GM12878 (cell line): ENCODE results near the gene DIAPH2.

Experiments
- BACH1 ChIP-seq: fragments of 450-650 bp; IDR thresholded peaks from 2 replicates; pipeline ENCODE4 v1.6.1; 2017; ENCODE audit warnings: mild to moderate bottlenecking, borderline replicate concordance
- CHD4 ChIP-seq: fragments of 200-600 bp; sonication (generic); IDR thresholded peaks from 2 replicates; pipeline ENCODE4 v1.6.1; 2016; ENCODE audit warnings: mild to moderate bottlenecking
- CTCF ChIP-seq, 3 experiments: IDR thresholded peaks in 2 of 3; conservative IDR thresholded peaks in 1 of 3; 2 replicates each; pipeline ENCODE4 v1.5.1; 2011; ENCODE audit warnings: low read depth in 3 of 3, low read length in 3 of 3, mild to moderate bottlenecking in 3 of 3, control low read depth in 2 of 3, moderate library complexity in 2 of 3, inconsistent platforms in 1 of 3, mixed read lengths in 1 of 3; ENCODE audit not compliant: control insufficient read depth in 2 of 3, insufficient read depth in 1 of 3; ENCODE audit errors: extremely low read depth in 1 of 3
- ELK1 ChIP-seq: IDR thresholded peaks from 2 replicates; pipeline ENCODE4 v1.6.1; 2012; ENCODE audit warnings: low read depth, low read length, improper control_type of control experiment
- EZH2 ChIP-seq: IDR thresholded peaks from 2 replicates; pipeline ENCODE4 v1.6.1; 2012; ENCODE audit warnings: low read depth, mild to moderate bottlenecking, control low read depth, inconsistent platforms, low read length, borderline replicate concordance; ENCODE audit not compliant: control insufficient read depth
- GABPA ChIP-seq: IDR thresholded peaks from 2 replicates; pipeline ENCODE4 v1.6.1; 2014; ENCODE audit warnings: antibody characterized with exemption, low read depth, mild to moderate bottlenecking, inconsistent platforms
- MAX ChIP-seq: IDR thresholded peaks from 2 replicates; pipeline ENCODE4 v1.6.1; 2012; ENCODE audit warnings: low read depth, low read length, improper control_type of control experiment
- POLR2A ChIP-seq: IDR thresholded peaks from 2 replicates; pipeline ENCODE4 v1.6.1; 2011; ENCODE audit warnings: low read depth, mild to moderate bottlenecking, low read length
- REST ChIP-seq: IDR thresholded peaks from 2 replicates; pipeline ENCODE4 v1.6.1; 2012; ENCODE audit warnings: mild to moderate bottlenecking, low read depth, low read length
- SRF ChIP-seq, 2 experiments: IDR thresholded peaks; 2 replicates each; pipeline ENCODE4 v1.6.1; 2011; ENCODE audit warnings: low read depth in 2 of 2, low read length in 2 of 2, mild to moderate bottlenecking in 1 of 2, moderate library complexity in 1 of 2
- YY1 ChIP-seq: IDR thresholded peaks from 2 replicates; pipeline ENCODE4 v1.6.1; 2011; ENCODE audit warnings: low read depth, mild to moderate bottlenecking, low read length
- ZBED1 ChIP-seq: IDR thresholded peaks from 2 replicates; pipeline ENCODE4 v1.6.1; 2016; ENCODE audit warnings: borderline replicate concordance
- ZBTB11 ChIP-seq: fragments of 450-650 bp; formaldehyde crosslinking; IDR thresholded peaks from 2 replicates; pipeline ENCODE4 v1.5.0; 2022; ENCODE audit warnings: mild to moderate bottlenecking, missing genetic modification characterization

- no peak for TF ChIP-seq ZBTB11 (CRISPR knock-in tag)
- no peak for TF ChIP-seq ELK1
- no peak for TF ChIP-seq CTCF (IDR thresholded peaks at IDR 0.05 in 2 of 3, conservative IDR thresholded peaks at IDR 0.05 in 1 of 3; ENCODE audit: control insufficient read depth in 2 of 3, extremely low read depth in 1 of 3, insufficient read depth in 1 of 3, low read depth in 3 of 3, low read length in 3 of 3)
- no peak for TF ChIP-seq POLR2A
- TF ChIP-seq YY1 = no peak
- TF ChIP-seq ZBED1 = no peak
- TF ChIP-seq SRF (IDR thresholded peaks at IDR 0.05; ENCODE audit: low read depth in 2 of 2, low read length in 2 of 2) = no peak
- TF ChIP-seq GABPA = no peak
- TF ChIP-seq BACH1 = no peak
- TF ChIP-seq EZH2 = no peak
- TF ChIP-seq MAX = no peak
- TF ChIP-seq CHD4 = no peak
- TF ChIP-seq REST = no peak
Observed at GRCh38 chrX:97609938-97610337, 925.3 kb downstream of the DIAPH2 start.
